K562 (cell line): Measurements from ENCODE around the gene NAV2. TPM values are rescaled to one million over a fixed set of nuclear protein-coding genes. Genes with fewer than 3 reads are reported as not detected.
A peak's percentile ranks its signal among the peaks of the same experiment; 100 is the strongest.

Experiments used
- BMI1 ChIP-seq: fragments of 150-350 bp; IDR thresholded peaks from 2 replicates; pipeline ENCODE4 v1.6.1; 2014; ENCODE audit warnings: low read length
- CEBPB ChIP-seq: fragments of 450-650 bp; IDR thresholded peaks from 2 replicates; pipeline ENCODE4 v1.6.1; 2016; ENCODE audit warnings: missing genetic modification characterization, missing compliant biosample characterization
- MBD1 ChIP-seq: fragments of 250-450 bp; sonication (Bioruptor Pico); IDR thresholded peaks from 2 replicates; pipeline ENCODE4 v1.8.0; 2022; ENCODE audit warnings: inconsistent platforms
- RAD51 ChIP-seq: fragments of 450-650 bp; IDR thresholded peaks from 2 replicates; pipeline ENCODE4 v1.7.1; 2016; ENCODE audit warnings: low read depth, mild to moderate bottlenecking, borderline replicate concordance
- YY1 ChIP-seq, 3 experiments: IDR thresholded peaks; 2 replicates each; pipeline ENCODE4 v1.6.1; 2011; ENCODE audit warnings: low read length in 2 of 3, mild to moderate bottlenecking in 2 of 3, moderate library complexity in 2 of 3, borderline replicate concordance in 1 of 3, control low read depth in 1 of 3, low read depth in 1 of 3; ENCODE audit not compliant: insufficient read depth in 3 of 3, insufficient replicate concordance in 2 of 3, control insufficient read depth in 1 of 3, insufficient read length in 1 of 3; ENCODE audit errors: extremely low read depth in 1 of 3
- ZNF175 ChIP-seq: fragments of 200-800 bp; sonication (Bioruptor generic); IDR thresholded peaks from 2 replicates; pipeline ENCODE4 v1.6.1; 2016; ENCODE audit warnings: low read depth, mild to moderate bottlenecking, missing genetic modification characterization, missing compliant biosample characterization
- polyA plus RNA-seq, 8 experiments: library from polyadenylated mRNA; depleted of rRNA in 4 of 8; stranded (reverse) in 5 of 8; unstranded in 3 of 8; fragments of >200 nt; fragmentation: Nextera tagmentation in 2 of 8; fragmentation: Illumina TruSeq in 1 of 8; extraction: Ambion mirVana in 2 of 8; extraction: Trizol in 1 of 8; gene quantifications; 2 replicates each; pipeline versions ENCODE4 v1.2.1 to v1.2.3, GENCODE V29; 2011 to 2014; ENCODE audit warnings: inconsistent platforms in 1 of 8, missing spikeins in 1 of 8
- total RNA-seq, 7 experiments: library from RNA; depleted of rRNA in 6 of 7; stranded (reverse); fragments of >200 nt in 6 of 7; fragmentation: Illumina TruSeq in 2 of 7; extraction: Trizol in 2 of 7; gene quantifications; 2 replicates each; pipeline versions ENCODE4 v1.2.1 to v1.2.3, GENCODE V29; 2011 to 2021; ENCODE audit warnings: low replicate concordance in 1 of 7
- TF ChIP-seq, protein P1 (sequence below): sonication (generic); formaldehyde crosslinking; IDR thresholded peaks from 2 replicates; pipeline ENCODE4 v1.8.0; 2023; ENCODE audit warnings: missing genetic modification reagents, mild to moderate bottlenecking, borderline replicate concordance
- TF ChIP-seq, protein P2 (sequence below): fragments of 450-650 bp; IDR thresholded peaks from 2 replicates; pipeline ENCODE4 v1.6.1; 2017; ENCODE audit warnings: antibody characterized with exemption, mild to moderate bottlenecking
- TF ChIP-seq, protein P3 (sequence below): sonication (generic); formaldehyde crosslinking; IDR thresholded peaks from 2 replicates; pipeline ENCODE4 v1.8.0; 2022; ENCODE audit warnings: mild to moderate bottlenecking, missing genetic modification reagents

The NAV2 gene
- total and polyA plus RNA-seq, 9 of the 15 experiments (the other 6 are each of a cell fraction or from before 2014, with no cell fraction given): 0.03 to 0.35 (median 0.05) TPM

DNA sequence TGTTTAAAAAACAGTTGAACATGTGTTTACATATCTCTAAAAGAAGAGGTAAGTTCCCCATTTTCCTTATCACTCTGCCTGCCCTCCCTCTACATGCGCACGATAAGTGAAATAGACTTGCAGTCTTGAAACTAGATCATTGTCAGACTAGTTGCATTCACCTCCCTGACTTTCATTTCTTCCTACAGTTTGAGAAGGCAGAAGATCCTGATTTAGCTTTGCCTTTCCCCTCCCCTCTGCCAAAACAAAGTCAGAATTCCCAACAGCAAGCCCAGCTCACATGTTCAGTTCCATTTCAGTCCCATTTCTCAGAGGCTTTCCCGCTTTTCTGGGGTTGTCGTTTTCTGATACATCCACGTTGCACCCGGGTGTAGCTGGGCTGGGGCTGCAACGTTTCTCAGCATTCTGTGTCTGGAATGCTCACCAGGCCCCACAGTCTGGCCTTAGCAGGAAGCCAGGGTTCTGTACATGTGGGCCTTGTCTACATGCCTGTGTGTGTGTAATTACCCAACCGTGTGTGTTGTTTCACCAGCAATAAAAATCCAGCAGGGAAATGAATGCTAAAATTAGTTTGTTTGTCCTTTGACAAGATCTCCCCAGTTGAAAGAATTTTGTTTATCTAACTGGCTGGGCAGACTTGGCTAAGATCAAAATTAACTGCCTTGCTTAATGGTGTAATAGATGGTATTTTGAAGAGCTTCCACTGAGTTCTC is 268.5 kb downstream of the NAV2 start (continued):
- TF ChIP-seq, protein P1, sequence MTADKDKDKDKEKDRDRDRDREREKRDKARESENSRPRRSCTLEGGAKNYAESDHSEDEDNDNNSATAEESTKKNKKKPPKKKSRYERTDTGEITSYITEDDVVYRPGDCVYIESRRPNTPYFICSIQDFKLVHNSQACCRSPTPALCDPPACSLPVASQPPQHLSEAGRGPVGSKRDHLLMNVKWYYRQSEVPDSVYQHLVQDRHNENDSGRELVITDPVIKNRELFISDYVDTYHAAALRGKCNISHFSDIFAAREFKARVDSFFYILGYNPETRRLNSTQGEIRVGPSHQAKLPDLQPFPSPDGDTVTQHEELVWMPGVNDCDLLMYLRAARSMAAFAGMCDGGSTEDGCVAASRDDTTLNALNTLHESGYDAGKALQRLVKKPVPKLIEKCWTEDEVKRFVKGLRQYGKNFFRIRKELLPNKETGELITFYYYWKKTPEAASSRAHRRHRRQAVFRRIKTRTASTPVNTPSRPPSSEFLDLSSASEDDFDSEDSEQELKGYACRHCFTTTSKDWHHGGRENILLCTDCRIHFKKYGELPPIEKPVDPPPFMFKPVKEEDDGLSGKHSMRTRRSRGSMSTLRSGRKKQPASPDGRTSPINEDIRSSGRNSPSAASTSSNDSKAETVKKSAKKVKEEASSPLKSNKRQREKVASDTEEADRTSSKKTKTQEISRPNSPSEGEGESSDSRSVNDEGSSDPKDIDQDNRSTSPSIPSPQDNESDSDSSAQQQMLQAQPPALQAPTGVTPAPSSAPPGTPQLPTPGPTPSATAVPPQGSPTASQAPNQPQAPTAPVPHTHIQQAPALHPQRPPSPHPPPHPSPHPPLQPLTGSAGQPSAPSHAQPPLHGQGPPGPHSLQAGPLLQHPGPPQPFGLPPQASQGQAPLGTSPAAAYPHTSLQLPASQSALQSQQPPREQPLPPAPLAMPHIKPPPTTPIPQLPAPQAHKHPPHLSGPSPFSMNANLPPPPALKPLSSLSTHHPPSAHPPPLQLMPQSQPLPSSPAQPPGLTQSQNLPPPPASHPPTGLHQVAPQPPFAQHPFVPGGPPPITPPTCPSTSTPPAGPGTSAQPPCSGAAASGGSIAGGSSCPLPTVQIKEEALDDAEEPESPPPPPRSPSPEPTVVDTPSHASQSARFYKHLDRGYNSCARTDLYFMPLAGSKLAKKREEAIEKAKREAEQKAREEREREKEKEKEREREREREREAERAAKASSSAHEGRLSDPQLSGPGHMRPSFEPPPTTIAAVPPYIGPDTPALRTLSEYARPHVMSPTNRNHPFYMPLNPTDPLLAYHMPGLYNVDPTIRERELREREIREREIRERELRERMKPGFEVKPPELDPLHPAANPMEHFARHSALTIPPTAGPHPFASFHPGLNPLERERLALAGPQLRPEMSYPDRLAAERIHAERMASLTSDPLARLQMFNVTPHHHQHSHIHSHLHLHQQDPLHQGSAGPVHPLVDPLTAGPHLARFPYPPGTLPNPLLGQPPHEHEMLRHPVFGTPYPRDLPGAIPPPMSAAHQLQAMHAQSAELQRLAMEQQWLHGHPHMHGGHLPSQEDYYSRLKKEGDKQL (CRISPR knock-in tag): no peak
- TF ChIP-seq CEBPB (0 out of 2 replicates have a peak, but pooled peaks have one; percentile 21), YY1 (IDR thresholded peaks at IDR 0.05; ENCODE audit: borderline replicate concordance in 1 of 3, control insufficient read depth in 1 of 3, extremely low read depth in 1 of 3, insufficient read depth in 3 of 3, insufficient read length in 1 of 3, insufficient replicate concordance in 2 of 3, low read depth in 1 of 3, low read length in 2 of 3) (no peak), MBD1 (CRISPR knock-in tag) (no peak), BMI1 (no peak), ZNF175 (CRISPR knock-in tag) (no peak; the same call in 1 of the 2 replicates), RAD51 (no peak)
- TF ChIP-seq, protein P2, sequence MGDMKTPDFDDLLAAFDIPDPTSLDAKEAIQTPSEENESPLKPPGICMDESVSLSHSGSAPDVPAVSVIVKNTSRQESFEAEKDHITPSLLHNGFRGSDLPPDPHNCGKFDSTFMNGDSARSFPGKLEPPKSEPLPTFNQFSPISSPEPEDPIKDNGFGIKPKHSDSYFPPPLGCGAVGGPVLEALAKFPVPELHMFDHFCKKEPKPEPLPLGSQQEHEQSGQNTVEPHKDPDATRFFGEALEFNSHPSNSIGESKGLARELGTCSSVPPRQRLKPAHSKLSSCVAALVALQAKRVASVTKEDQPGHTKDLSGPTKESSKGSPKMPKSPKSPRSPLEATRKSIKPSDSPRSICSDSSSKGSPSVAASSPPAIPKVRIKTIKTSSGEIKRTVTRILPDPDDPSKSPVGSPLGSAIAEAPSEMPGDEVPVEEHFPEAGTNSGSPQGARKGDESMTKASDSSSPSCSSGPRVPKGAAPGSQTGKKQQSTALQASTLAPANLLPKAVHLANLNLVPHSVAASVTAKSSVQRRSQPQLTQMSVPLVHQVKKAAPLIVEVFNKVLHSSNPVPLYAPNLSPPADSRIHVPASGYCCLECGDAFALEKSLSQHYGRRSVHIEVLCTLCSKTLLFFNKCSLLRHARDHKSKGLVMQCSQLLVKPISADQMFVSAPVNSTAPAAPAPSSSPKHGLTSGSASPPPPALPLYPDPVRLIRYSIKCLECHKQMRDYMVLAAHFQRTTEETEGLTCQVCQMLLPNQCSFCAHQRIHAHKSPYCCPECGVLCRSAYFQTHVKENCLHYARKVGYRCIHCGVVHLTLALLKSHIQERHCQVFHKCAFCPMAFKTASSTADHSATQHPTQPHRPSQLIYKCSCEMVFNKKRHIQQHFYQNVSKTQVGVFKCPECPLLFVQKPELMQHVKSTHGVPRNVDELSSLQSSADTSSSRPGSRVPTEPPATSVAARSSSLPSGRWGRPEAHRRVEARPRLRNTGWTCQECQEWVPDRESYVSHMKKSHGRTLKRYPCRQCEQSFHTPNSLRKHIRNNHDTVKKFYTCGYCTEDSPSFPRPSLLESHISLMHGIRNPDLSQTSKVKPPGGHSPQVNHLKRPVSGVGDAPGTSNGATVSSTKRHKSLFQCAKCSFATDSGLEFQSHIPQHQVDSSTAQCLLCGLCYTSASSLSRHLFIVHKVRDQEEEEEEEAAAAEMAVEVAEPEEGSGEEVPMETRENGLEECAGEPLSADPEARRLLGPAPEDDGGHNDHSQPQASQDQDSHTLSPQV: peak; percentile 91
- TF ChIP-seq, protein P3, sequence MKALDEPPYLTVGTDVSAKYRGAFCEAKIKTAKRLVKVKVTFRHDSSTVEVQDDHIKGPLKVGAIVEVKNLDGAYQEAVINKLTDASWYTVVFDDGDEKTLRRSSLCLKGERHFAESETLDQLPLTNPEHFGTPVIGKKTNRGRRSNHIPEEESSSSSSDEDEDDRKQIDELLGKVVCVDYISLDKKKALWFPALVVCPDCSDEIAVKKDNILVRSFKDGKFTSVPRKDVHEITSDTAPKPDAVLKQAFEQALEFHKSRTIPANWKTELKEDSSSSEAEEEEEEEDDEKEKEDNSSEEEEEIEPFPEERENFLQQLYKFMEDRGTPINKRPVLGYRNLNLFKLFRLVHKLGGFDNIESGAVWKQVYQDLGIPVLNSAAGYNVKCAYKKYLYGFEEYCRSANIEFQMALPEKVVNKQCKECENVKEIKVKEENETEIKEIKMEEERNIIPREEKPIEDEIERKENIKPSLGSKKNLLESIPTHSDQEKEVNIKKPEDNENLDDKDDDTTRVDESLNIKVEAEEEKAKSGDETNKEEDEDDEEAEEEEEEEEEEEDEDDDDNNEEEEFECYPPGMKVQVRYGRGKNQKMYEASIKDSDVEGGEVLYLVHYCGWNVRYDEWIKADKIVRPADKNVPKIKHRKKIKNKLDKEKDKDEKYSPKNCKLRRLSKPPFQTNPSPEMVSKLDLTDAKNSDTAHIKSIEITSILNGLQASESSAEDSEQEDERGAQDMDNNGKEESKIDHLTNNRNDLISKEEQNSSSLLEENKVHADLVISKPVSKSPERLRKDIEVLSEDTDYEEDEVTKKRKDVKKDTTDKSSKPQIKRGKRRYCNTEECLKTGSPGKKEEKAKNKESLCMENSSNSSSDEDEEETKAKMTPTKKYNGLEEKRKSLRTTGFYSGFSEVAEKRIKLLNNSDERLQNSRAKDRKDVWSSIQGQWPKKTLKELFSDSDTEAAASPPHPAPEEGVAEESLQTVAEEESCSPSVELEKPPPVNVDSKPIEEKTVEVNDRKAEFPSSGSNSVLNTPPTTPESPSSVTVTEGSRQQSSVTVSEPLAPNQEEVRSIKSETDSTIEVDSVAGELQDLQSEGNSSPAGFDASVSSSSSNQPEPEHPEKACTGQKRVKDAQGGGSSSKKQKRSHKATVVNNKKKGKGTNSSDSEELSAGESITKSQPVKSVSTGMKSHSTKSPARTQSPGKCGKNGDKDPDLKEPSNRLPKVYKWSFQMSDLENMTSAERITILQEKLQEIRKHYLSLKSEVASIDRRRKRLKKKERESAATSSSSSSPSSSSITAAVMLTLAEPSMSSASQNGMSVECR (CRISPR knock-in tag): no peak
